Common myeloid progenitor, CD34-positive (primary cell): Measurements from ENCODE around the gene BSG.
A peak's percentile ranks its signal among the peaks of the same experiment; 100 is the strongest.

Source experiments
- CTCF ChIA-PET: fragments of 350-600 bp; sonication (Branson Sonifier 250); formaldehyde crosslinking; loops from one replicate; lab custom pipeline; 2021; ENCODE audit warnings: antibody characterized with exemption; lab: Charles Lee
- POLR2A ChIA-PET: fragments of 350-600 bp; sonication (Branson Sonifier 250); formaldehyde crosslinking; loops from one replicate; lab custom pipeline; 2021; ENCODE audit warnings: antibody characterized with exemption; lab: Charles Lee
- DNase-seq, 3 donors: peaks; one replicate each; pipeline versions ENCODE4 v3.0.0 to v3.0.0-alpha.2; 2013
- H3K27ac ChIP-seq, 2 experiments: 1 replicate in 1 of 2; 2 replicates in 1 of 2; pipeline ENCODE4 v1.7.0; 2013; ENCODE audit warnings: inconsistent platforms in 2 of 2, low read length in 2 of 2, mild to moderate bottlenecking in 2 of 2, low read depth in 1 of 2, moderate library complexity in 1 of 2; ENCODE audit not compliant: severe bottlenecking in 2 of 2, insufficient read depth in 1 of 2, poor library complexity in 1 of 2
- H3K27me3 ChIP-seq, 5 experiments: replicated peaks in 2 of 5; 1 replicate in 3 of 5; 2 replicates in 2 of 5; pipeline versions ENCODE4 v1.6.1 to v1.7.0; 2013; ENCODE audit warnings: low read length in 4 of 5, mild to moderate bottlenecking in 2 of 5, moderate library complexity in 2 of 5, inconsistent platforms in 1 of 5; ENCODE audit not compliant: insufficient read depth in 5 of 5, control insufficient read depth in 4 of 5
- H3K36me3 ChIP-seq, 4 experiments: 1 replicate in 2 of 4; 2 replicates in 2 of 4; pipeline versions ENCODE4 v1.6.1 to v1.7.0; 2013; ENCODE audit warnings: low read length in 3 of 4, control low read depth in 1 of 4, mild to moderate bottlenecking in 1 of 4; ENCODE audit not compliant: control insufficient read depth in 4 of 4, insufficient read depth in 4 of 4
- H3K4me1 ChIP-seq, 4 experiments: 1 replicate in 3 of 4; 2 replicates in 1 of 4; pipeline versions ENCODE4 v1.6.1 to v1.7.1; 2013; ENCODE audit warnings: low read length in 3 of 4, mild to moderate bottlenecking in 3 of 4, control low read depth in 1 of 4, inconsistent platforms in 1 of 4, moderate library complexity in 1 of 4; ENCODE audit not compliant: control insufficient read depth in 4 of 4, insufficient read depth in 4 of 4; ENCODE audit errors: control extremely low read depth in 1 of 4
- H3K4me3 ChIP-seq, 7 experiments: 1 replicate in 4 of 7; 2 replicates in 3 of 7; pipeline versions ENCODE4 v1.5.1 to v1.7.0; 2013; ENCODE audit warnings: mild to moderate bottlenecking in 7 of 7, low read length in 6 of 7, moderate library complexity in 6 of 7, inconsistent platforms in 2 of 7, low read depth in 2 of 7, control low read depth in 1 of 7; ENCODE audit not compliant: insufficient read depth in 4 of 7, control insufficient read depth in 1 of 7; ENCODE audit errors: extremely low read depth in 1 of 7
- H3K9me3 ChIP-seq, 5 experiments: 1 replicate in 4 of 5; 2 replicates in 1 of 5; pipeline versions ENCODE4 v1.6.1 to v1.7.1; 2013; ENCODE audit warnings: low read length in 4 of 5, mild to moderate bottlenecking in 2 of 5, inconsistent platforms in 1 of 5, low read depth in 1 of 5, moderate library complexity in 1 of 5; ENCODE audit not compliant: control insufficient read depth in 4 of 5, insufficient read depth in 2 of 5; ENCODE audit errors: control extremely low read depth in 1 of 5
- WGBS: methylation state at CpG from one replicate; pipeline ENCODE4 v1.1.5; 2013; ENCODE audit not compliant: insufficient coverage; 5-methylcytosine and 5-hydroxymethylcytosine counted together

Gene BSG

GRCh38 chr19:531009-531752 is 41.2 kb upstream of the BSG start:
- peak overlapping the region; percentile 72 to 90 (median 87) for H3K4me3 ChIP-seq
- peak; percentile 83 to 94 (median 94) for DNase-seq
- POLR2A ChIA-PET, result interaction anchor here (0.6 to 1.9 kb wide), 3 partner anchors 20 to 55 kb away, joined by 3 to 10 read pairs (median 5); partner anchors contain the start of gene BSG

GRCh38 chr19:531753-532560 is 40.4 kb upstream of the BSG start, which contains the start of gene CDC34:
TSS of gene CDC34 (plus strand) at chr19:531760. CDS start at chr19:531932, 172 bp downstream.
- POLR2A ChIA-PET, result interaction anchor here (0.6 to 1.9 kb wide), 4 partner anchors 21 to 54 kb away, joined by 3 to 10 read pairs (median 4); partner anchors contain the start of gene BSG
- H3K27me3 ChIP-seq, result no peaks in the 10 kb centered on the region
- CTCF ChIA-PET, result interaction anchor here (1.2 to 6.0 kb wide), 4 partner anchors 11 to 25 kb away, joined by 3 to 56 read pairs (median 6); partner anchors contain the start of gene TPGS1
- under 1% methylated on average over 63 of the region's 84 CpGs for WGBS
- peak within 1 kb of the TSS; percentile 72 to 90 for H3K27ac ChIP-seq
- H3K4me3 ChIP-seq, result peak within 1 kb of the TSS; percentile 75 to 90 (median 89)
- peaks cover 0 to 28% (median 22%) of the 10 kb centered on the region in 4 experiments for H3K4me1 ChIP-seq
- peak in 1 of 3 donors; percentile 18 for DNase-seq
- H3K36me3 ChIP-seq, result peaks cover 4 to 20% (median 12%) of the 10 kb centered on the region in 4 experiments
- H3K9me3 ChIP-seq, result no peaks in the 10 kb centered on the region

More at GRCh38 chr19:531009-531752, 41.2 kb upstream of the BSG start:
- Histone ChIP-seq H3K9me3 (no peaks in the 10 kb centered on the region), H3K4me1 (peaks cover 0 to 28% (median 22%) of the 10 kb centered on the region in 4 experiments), H3K36me3 (peaks cover 0 to 12% (median 4%) of the 10 kb centered on the region in 4 experiments), H3K27me3 (peaks cover 0 to 2% (median 0%) of the 10 kb centered on the region in 5 experiments), H3K27ac (peak overlapping the region; percentile 40 to 77)
- CTCF ChIA-PET, result interaction anchor here (0.7 to 6.0 kb wide), 4 partner anchors 12 to 25 kb away, joined by 3 to 56 read pairs (median 4); partner anchors contain the start of gene TPGS1
- WGBS, result 0% methylated on average over 84 of the region's 103 CpGs

GRCh38 chr19:532561-533363 is 39.6 kb upstream of the BSG start:
- H3K9me3 ChIP-seq, result no peaks in the 10 kb centered on the region
- ChIA-PET POLR2A (interaction anchor here (1.0 to 1.9 kb wide), 3 partner anchors 22 to 23 kb away, joined by 3 to 10 read pairs (median 6); no protein-coding TSS in a partner anchor), CTCF (interaction anchor here (1.0 to 6.0 kb wide), 5 partner anchors 10 to 36 kb away, joined by 3 to 56 read pairs (median 5); partner anchors contain the start of gene TPGS1)
- peaks cover 0 to 28% (median 22%) of the 10 kb centered on the region in 4 experiments for H3K4me1 ChIP-seq
- peak overlapping the region; percentile 75 to 90 (median 87) for H3K4me3 ChIP-seq
- WGBS, result 1% methylated on average over 43 of the region's 47 CpGs
- H3K27me3 ChIP-seq, result no peaks in the 10 kb centered on the region
- peaks cover 5 to 23% (median 15%) of the 10 kb centered on the region in 4 experiments for H3K36me3 ChIP-seq
- peak; percentile 63 to 78 (median 78) for DNase-seq
- peak overlapping the region; percentile 72 to 90 for H3K27ac ChIP-seq

GRCh38 chr19:533364-534058 is 38.9 kb upstream of the BSG start:
- Histone ChIP-seq H3K27ac (peak overlapping the region; percentile 72 to 90), H3K36me3 (peaks cover 8 to 29% (median 21%) of the 10 kb centered on the region in 4 experiments), H3K9me3 (no peaks in the 10 kb centered on the region), H3K4me3 (peak overlapping the region; percentile 75 to 90 (median 87)), H3K4me1 (peaks cover 0 to 28% (median 22%) of the 10 kb centered on the region in 4 experiments), H3K27me3 (no peaks in the 10 kb centered on the region)
- DNase-seq, result no peak
- ChIA-PET POLR2A (interaction anchor here (1.0 to 1.3 kb wide), 2 partner anchors 22 to 23 kb away, joined by 3 to 6 read pairs; no protein-coding TSS in a partner anchor), CTCF (interaction anchor here (1.0 to 6.0 kb wide), 4 partner anchors 9 to 35 kb away, joined by 3 to 56 read pairs (median 4); no protein-coding TSS in a partner anchor)
- 60% methylated on average over 24 of the region's 25 CpGs for WGBS

- no peaks in the 10 kb centered on the region for H3K27me3 ChIP-seq
- 93% methylated on average over 7 of the region's 14 CpGs for whole genome bisulfite sequencing
- H3K4me1 ChIP-seq, result peaks cover 0 to 28% (median 22%) of the 10 kb centered on the region in 4 experiments
- peak in 2 of 3 donors; percentile 16 to 20 for DNase-seq
- no peaks in the 10 kb centered on the region for H3K9me3 ChIP-seq
- ChIA-PET POLR2A (no interaction called here), CTCF (interaction anchor here (2.2 kb wide), 1 partner anchor 8 kb away, joined by 6 read pairs; no protein-coding TSS in a partner anchor)
- H3K4me3 ChIP-seq, result no peak overlapping the region
- H3K27ac ChIP-seq, result peak overlapping the region in 1 of 2 experiments; percentile 90
- peaks cover 9 to 35% (median 26%) of the 10 kb centered on the region in 4 experiments for H3K36me3 ChIP-seq
Observed at GRCh38 chr19:534088-534487, 38.3 kb upstream of the BSG start.
